IMR-90 (cell line): ENCODE measurements around the gene ID3. TPM values are rescaled to one million over a fixed set of nuclear protein-coding genes. Genes with fewer than 3 reads are reported as not detected.

ENCODE experiments used
- ATAC-seq: fragments of 200-7000 bp; cut with Tn5 transposase; 2 replicates; pipeline ENCODE4 v1.9.1; 2020; ENCODE audit warnings: low read depth, mild to moderate bottlenecking, moderate library complexity
- BruUV-seq: library from RNA; stranded (reverse); fragments of 400-500 nt; replicated peaks from 2 replicates; lab custom pipeline; 2021; lab: Mats Ljungman, UMichigan
- CTCF ChIA-PET: fragments of 300-600 bp; formaldehyde crosslinking; extraction: SDS; loops from one replicate; lab custom pipeline; 2021; ENCODE audit warnings: antibody characterized with exemption; lab: Yijun Ruan, JAX
- POLR2A ChIA-PET: fragments of 300-600 bp; sonication (Branson Sonifier 250); formaldehyde crosslinking; loops from one replicate; lab custom pipeline; 2022; ENCODE audit warnings: antibody characterized with exemption; ENCODE audit not compliant: unreplicated experiment; lab: Charles Lee
- DNase-seq: peaks from one replicate; pipeline ENCODE4 v3.0.0; 2013
- H2AFZ ChIP-seq: replicated peaks from 2 replicates; pipeline ENCODE3; 2013; ENCODE audit warnings: low read length, mild to moderate bottlenecking; ENCODE audit not compliant: poor library complexity
- H2AK5ac ChIP-seq: 2 replicates; pipeline ENCODE4 v1.6.1; 2013; ENCODE audit warnings: low read depth, low read length, inconsistent platforms
- H2AK9ac ChIP-seq: replicated peaks from 2 replicates; pipeline ENCODE3; 2013; ENCODE audit warnings: mild to moderate bottlenecking, low read depth, low read length, moderate library complexity; ENCODE audit not compliant: poor library complexity
- H2BK120ac ChIP-seq: 2 replicates; pipeline ENCODE4 v1.6.1; 2013; ENCODE audit warnings: low read depth, low read length, inconsistent platforms
- H2BK15ac ChIP-seq: 3 replicates; pipeline ENCODE4 v1.6.1; 2013; ENCODE audit warnings: low read depth, low read length, inconsistent platforms
- H2BK20ac ChIP-seq: 2 replicates; pipeline ENCODE4 v1.6.1; 2013; ENCODE audit warnings: low read depth, mild to moderate bottlenecking, inconsistent platforms, low read length, moderate library complexity
- H2BK5ac ChIP-seq: 2 replicates; pipeline ENCODE4 v1.6.1; 2013; ENCODE audit warnings: mild to moderate bottlenecking, low read depth, low read length, inconsistent platforms; ENCODE audit not compliant: poor library complexity, severe bottlenecking
- H3K14ac ChIP-seq: replicated peaks from 2 replicates; pipeline ENCODE4 v1.6.1; 2013; ENCODE audit warnings: low read depth, low read length, inconsistent platforms
- H3K18ac ChIP-seq: 2 replicates; pipeline ENCODE4 v1.6.1; 2013; ENCODE audit warnings: low read depth, low read length, control low read depth
- H3K23ac ChIP-seq: 2 replicates; pipeline ENCODE4 v1.6.1; 2013; ENCODE audit warnings: low read depth, low read length, inconsistent platforms
- H3K27ac ChIP-seq: 2 replicates; pipeline ENCODE4 v1.5.1; 2013; ENCODE audit warnings: mild to moderate bottlenecking, control low read depth, low read length; ENCODE audit not compliant: insufficient read depth
- H3K27me3 ChIP-seq: 2 replicates; pipeline ENCODE4 v1.6.1; 2013; ENCODE audit warnings: low read length; ENCODE audit not compliant: control insufficient read depth, insufficient read depth
- H3K36me3 ChIP-seq: 2 replicates; pipeline ENCODE4 v1.6.1; 2013; ENCODE audit warnings: low read length, mixed read lengths; ENCODE audit not compliant: control insufficient read depth, insufficient read depth
- H3K4ac ChIP-seq: 2 replicates; pipeline ENCODE4 v1.6.1; 2013; ENCODE audit warnings: low read depth, low read length, inconsistent platforms
- H3K4me1 ChIP-seq: 2 replicates; pipeline ENCODE4 v1.6.1; 2013; ENCODE audit warnings: low read length, mixed read lengths; ENCODE audit not compliant: control insufficient read depth, insufficient read depth
- H3K4me2 ChIP-seq: 2 replicates; pipeline ENCODE4 v1.6.1; 2013; ENCODE audit warnings: low read depth, mild to moderate bottlenecking, control low read depth, low read length, moderate library complexity
- H3K4me3 ChIP-seq: 2 replicates; pipeline ENCODE4 v1.5.1; 2013; ENCODE audit warnings: low read depth, mild to moderate bottlenecking, control low read depth, low read length, moderate library complexity; ENCODE audit not compliant: insufficient read depth
- H3K56ac ChIP-seq: 2 replicates; pipeline ENCODE4 v1.6.1; 2013; ENCODE audit warnings: low read length, inconsistent platforms; ENCODE audit not compliant: insufficient read depth; ENCODE audit errors: extremely low read depth
- H3K79me1 ChIP-seq, 2 experiments: 2 replicates each; pipeline ENCODE4 v1.6.1; 2013; ENCODE audit warnings: low read length in 2 of 2, inconsistent platforms in 1 of 2, low read depth in 1 of 2
- H3K9ac ChIP-seq: 2 replicates; pipeline ENCODE4 v1.6.1; 2013; ENCODE audit warnings: low read depth, low read length, control low read depth
- H3K9me1 ChIP-seq: 2 replicates; pipeline ENCODE4 v1.6.1; 2013; ENCODE audit warnings: low read length, inconsistent platforms; ENCODE audit not compliant: insufficient read depth
- H3K9me3 ChIP-seq: 2 replicates; pipeline ENCODE4 v1.6.1; 2013; ENCODE audit warnings: low read length; ENCODE audit not compliant: control insufficient read depth, insufficient read depth
- H4K20me1 ChIP-seq: 2 replicates; pipeline ENCODE4 v1.6.1; 2013; ENCODE audit warnings: low read length, inconsistent platforms; ENCODE audit not compliant: insufficient read depth
- H4K5ac ChIP-seq: 2 replicates; pipeline ENCODE4 v1.6.1; 2013; ENCODE audit warnings: mild to moderate bottlenecking, low read depth, low read length, control low read depth
- H4K8ac ChIP-seq, 2 experiments: 2 replicates each; pipeline ENCODE4 v1.6.1; 2013; ENCODE audit warnings: low read depth in 2 of 2, low read length in 2 of 2, control low read depth in 1 of 2, inconsistent platforms in 1 of 2
- H4K91ac ChIP-seq: 2 replicates; pipeline ENCODE4 v1.6.1; 2013; ENCODE audit warnings: low read depth, low read length, inconsistent platforms; ENCODE audit not compliant: insufficient read depth
- BHLHE40 ChIP-seq: fragments of 150-350 bp; IDR thresholded peaks from 2 replicates; pipeline ENCODE4 v1.6.1; 2016; ENCODE audit warnings: mild to moderate bottlenecking, low read depth, low read length
- CEBPB ChIP-seq: IDR thresholded peaks from 2 replicates; pipeline ENCODE4 v1.6.1; 2012; ENCODE audit warnings: low read depth, low read length, improper control_type of control experiment
- CHD1 ChIP-seq: IDR thresholded peaks from 2 replicates; pipeline ENCODE4 v1.6.1; 2012; ENCODE audit warnings: low read depth, low read length, improper control_type of control experiment
- FOS ChIP-seq: fragments of 150-350 bp; IDR thresholded peaks from 2 replicates; pipeline ENCODE4 v1.6.1; 2016; ENCODE audit warnings: low read depth, low read length
- MAFK ChIP-seq: IDR thresholded peaks from 2 replicates; pipeline ENCODE4 v1.6.1; 2012; ENCODE audit warnings: low read depth, low read length, improper control_type of control experiment
- MAZ ChIP-seq: IDR thresholded peaks from 2 replicates; pipeline ENCODE4 v1.6.1; 2012; ENCODE audit warnings: low read depth, mild to moderate bottlenecking, low read length, improper control_type of control experiment, moderate library complexity, borderline replicate concordance
- MXI1 ChIP-seq: IDR thresholded peaks from 2 replicates; pipeline ENCODE4 v1.6.1; 2012; ENCODE audit warnings: low read depth, mild to moderate bottlenecking, low read length, moderate library complexity, borderline replicate concordance
- POLR2A ChIP-seq: IDR thresholded peaks from 2 replicates; pipeline ENCODE4 v1.6.1; 2012; ENCODE audit warnings: mild to moderate bottlenecking, low read depth, low read length
- RAD21 ChIP-seq: IDR thresholded peaks from 2 replicates; pipeline ENCODE4 v1.6.1; 2012; ENCODE audit warnings: low read length, improper control_type of control experiment
- RCOR1 ChIP-seq: IDR thresholded peaks from 2 replicates; pipeline ENCODE4 v1.6.1; 2012; ENCODE audit warnings: mild to moderate bottlenecking, low read length, improper control_type of control experiment; ENCODE audit not compliant: insufficient replicate concordance
- SMC3 ChIP-seq: fragments of 150-350 bp; IDR thresholded peaks from 2 replicates; pipeline ENCODE4 v1.6.1; 2016; ENCODE audit warnings: low read depth, mild to moderate bottlenecking, antibody characterized with exemption, low read length, moderate library complexity
- WGBS, 2 experiments: methylation state at CpG; one replicate each; pipeline versions ENCODE4 v1.1.5 to v1.1.7; 2013; ENCODE audit warnings: missing lambda C conversion rate in 2 of 2; ENCODE audit not compliant: insufficient read length in 1 of 2; ENCODE audit errors: extremely low coverage in 2 of 2; 5-methylcytosine and 5-hydroxymethylcytosine counted together
- dilution Hi-C: fragments of 300-500 bp; cut with HindIII; formaldehyde crosslinking; loops from one replicate; pipeline ENCODE4 v1.14.3; 2018; ENCODE audit warnings: low sequenced_read_pairs; ENCODE audit not compliant: unreplicated experiment
- in situ Hi-C: fragments of 300-500 bp; cut with MboI; formaldehyde crosslinking; loops from 3 replicates; pipeline ENCODE4 v1.14.3; 2019; ENCODE audit warnings: low sequenced_read_pairs, inconsistent platforms, mixed read lengths
- intact Hi-C: fragments of 100-400 bp; cut with micrococcal nuclease; formaldehyde crosslinking; loops from 2 replicates; pipeline ENCODE4 v1.10.0; 2022
- polyA plus RNA-seq, 3 experiments: library from polyadenylated mRNA; depleted of rRNA; stranded (reverse); fragments of >200 nt; gene quantifications; 2 replicates each; pipeline ENCODE4 v1.2.3, GENCODE V29; 2012; ENCODE audit warnings: low replicate concordance in 1 of 3
- total RNA-seq: library from RNA; depleted of rRNA; stranded (reverse); fragments of >200 nt; gene quantifications from 2 replicates; pipeline ENCODE4 v1.2.3, GENCODE V29; 2012
- TF ChIP-seq, protein P1 (sequence below): conservative IDR thresholded peaks from 2 replicates; pipeline ENCODE4 v1.5.1; 2012; ENCODE audit warnings: mild to moderate bottlenecking, low read depth, low read length, improper control_type of control experiment
- TF ChIP-seq, protein P2 (sequence below): fragments of 150-350 bp; IDR thresholded peaks from 2 replicates; pipeline ENCODE4 v1.6.1; 2017; ENCODE audit warnings: mild to moderate bottlenecking, antibody characterized with exemption, low read length, low read depth
- TF ChIP-seq, protein P3 (sequence below): fragments of 150-350 bp; IDR thresholded peaks from 2 replicates; pipeline ENCODE4 v1.6.1; 2016; ENCODE audit warnings: low read depth, mild to moderate bottlenecking, low read length, moderate library complexity, borderline replicate concordance

ID3 gene
- total and polyA plus RNA-seq, 2 of the 4 experiments (the other 2 are of a cell fraction): 109 to 304 TPM

DNA sequence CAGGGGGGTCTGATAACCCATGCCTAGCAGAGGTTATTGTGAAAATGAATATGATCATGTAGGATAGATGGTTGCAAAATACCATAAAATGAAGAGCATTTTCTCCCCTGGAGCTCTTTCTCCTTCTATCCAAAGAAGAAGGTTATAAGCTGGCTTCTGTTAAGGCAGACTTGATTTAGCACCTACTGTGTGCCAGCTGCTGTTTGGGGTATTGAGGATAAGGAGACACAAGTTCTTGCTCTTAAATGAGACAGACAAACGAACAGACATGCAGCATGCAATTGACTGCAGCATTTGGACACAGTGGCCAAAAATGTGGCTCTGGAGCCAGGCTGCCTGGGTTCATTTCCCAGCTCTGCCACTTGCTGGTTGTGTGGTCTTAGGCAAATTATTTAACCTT lies 39.8 kb upstream of the ID3 start:
- Histone ChIP-seq H2BK5ac (no peak overlapping the region), H3K4me3 (no peak overlapping the region), H3K27me3 (no peaks in the 10 kb centered on the region), H4K5ac (no peak overlapping the region), H2AK9ac (no peak overlapping the region), H4K8ac (no peak overlapping the region), H3K4me2 (no peak overlapping the region), H3K36me3 (no peaks in the 10 kb centered on the region), H3K9me1 (0 out of 2 replicates have a peak, but pooled peaks cover 3% of the 10 kb centered on the region), H4K20me1 (no peaks in the 10 kb centered on the region), H3K79me1 (no peaks in the 10 kb centered on the region), H2AFZ (no peak overlapping the region), H3K14ac (no peak overlapping the region), H3K56ac (no peak overlapping the region), H3K9me3 (no peaks in the 10 kb centered on the region), H2BK20ac (peak overlapping the region; percentile 49; the same call in 1 of the 2 replicates), H4K91ac (no peak overlapping the region), H3K27ac (no peak overlapping the region), H3K23ac (no peak overlapping the region), H2AK5ac (0 out of 2 replicates have a peak overlapping the region, but pooled peaks have one; percentile 51), H3K18ac (no peak overlapping the region), H2BK15ac (no peak overlapping the region), H3K4me1 (no peaks in the 10 kb centered on the region), H2BK120ac (no peak overlapping the region), H3K4ac (peak overlapping the region; percentile 38; the same call in 1 of the 2 replicates), H3K9ac (no peak overlapping the region)
- no peak for ATAC-seq
- in situ Hi-C loops: no loop called here
- no TSS peak for BruUV-seq
- no peak for TF ChIP-seq POLR2A
- no peak for TF ChIP-seq MXI1
- TF ChIP-seq CHD1: no peak
- no peak for TF ChIP-seq CEBPB
- no peak for TF ChIP-seq BHLHE40
- no peak for TF ChIP-seq MAZ
- TF ChIP-seq RCOR1: no peak
- TF ChIP-seq, protein P1, sequence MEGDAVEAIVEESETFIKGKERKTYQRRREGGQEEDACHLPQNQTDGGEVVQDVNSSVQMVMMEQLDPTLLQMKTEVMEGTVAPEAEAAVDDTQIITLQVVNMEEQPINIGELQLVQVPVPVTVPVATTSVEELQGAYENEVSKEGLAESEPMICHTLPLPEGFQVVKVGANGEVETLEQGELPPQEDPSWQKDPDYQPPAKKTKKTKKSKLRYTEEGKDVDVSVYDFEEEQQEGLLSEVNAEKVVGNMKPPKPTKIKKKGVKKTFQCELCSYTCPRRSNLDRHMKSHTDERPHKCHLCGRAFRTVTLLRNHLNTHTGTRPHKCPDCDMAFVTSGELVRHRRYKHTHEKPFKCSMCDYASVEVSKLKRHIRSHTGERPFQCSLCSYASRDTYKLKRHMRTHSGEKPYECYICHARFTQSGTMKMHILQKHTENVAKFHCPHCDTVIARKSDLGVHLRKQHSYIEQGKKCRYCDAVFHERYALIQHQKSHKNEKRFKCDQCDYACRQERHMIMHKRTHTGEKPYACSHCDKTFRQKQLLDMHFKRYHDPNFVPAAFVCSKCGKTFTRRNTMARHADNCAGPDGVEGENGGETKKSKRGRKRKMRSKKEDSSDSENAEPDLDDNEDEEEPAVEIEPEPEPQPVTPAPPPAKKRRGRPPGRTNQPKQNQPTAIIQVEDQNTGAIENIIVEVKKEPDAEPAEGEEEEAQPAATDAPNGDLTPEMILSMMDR: no peak
- no peak for TF ChIP-seq SMC3
- TF ChIP-seq RAD21: no peak
- TF ChIP-seq, protein P2, sequence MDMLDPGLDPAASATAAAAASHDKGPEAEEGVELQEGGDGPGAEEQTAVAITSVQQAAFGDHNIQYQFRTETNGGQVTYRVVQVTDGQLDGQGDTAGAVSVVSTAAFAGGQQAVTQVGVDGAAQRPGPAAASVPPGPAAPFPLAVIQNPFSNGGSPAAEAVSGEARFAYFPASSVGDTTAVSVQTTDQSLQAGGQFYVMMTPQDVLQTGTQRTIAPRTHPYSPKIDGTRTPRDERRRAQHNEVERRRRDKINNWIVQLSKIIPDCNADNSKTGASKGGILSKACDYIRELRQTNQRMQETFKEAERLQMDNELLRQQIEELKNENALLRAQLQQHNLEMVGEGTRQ: no peak
- TF ChIP-seq, protein P3, sequence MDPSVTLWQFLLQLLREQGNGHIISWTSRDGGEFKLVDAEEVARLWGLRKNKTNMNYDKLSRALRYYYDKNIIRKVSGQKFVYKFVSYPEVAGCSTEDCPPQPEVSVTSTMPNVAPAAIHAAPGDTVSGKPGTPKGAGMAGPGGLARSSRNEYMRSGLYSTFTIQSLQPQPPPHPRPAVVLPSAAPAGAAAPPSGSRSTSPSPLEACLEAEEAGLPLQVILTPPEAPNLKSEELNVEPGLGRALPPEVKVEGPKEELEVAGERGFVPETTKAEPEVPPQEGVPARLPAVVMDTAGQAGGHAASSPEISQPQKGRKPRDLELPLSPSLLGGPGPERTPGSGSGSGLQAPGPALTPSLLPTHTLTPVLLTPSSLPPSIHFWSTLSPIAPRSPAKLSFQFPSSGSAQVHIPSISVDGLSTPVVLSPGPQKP: no peak
- TF ChIP-seq FOS: no peak
- TF ChIP-seq MAFK: no peak
- CTCF ChIA-PET: no interaction called here
- intact Hi-C loops: no loop called here
- dilution Hi-C loops: no loop called here
- no peak for DNase-seq
- 50% methylated on average over 1 of the region's 1 CpG; no CpG with 5 or more reads in 1 of the 2 experiments for WGBS, 2 experiments
- POLR2A ChIA-PET: no interaction called here
